PC-3 (cell line): ENCODE measurements around the gene DRAM1. TPM values are rescaled to one million over a fixed set of nuclear protein-coding genes. Genes with fewer than 3 reads are reported as not detected.

Experiments
- ATAC-seq: fragments of 200-7000 bp; cut with Tn5 transposase; 2 replicates; pipeline ENCODE4 v1.9.1; 2020; ENCODE audit warnings: mild to moderate bottlenecking, moderate library complexity
- BruUV-seq: library from RNA; stranded (reverse); fragments of 400-500 nt; replicated peaks from 2 replicates; lab custom pipeline; 2021; lab: Mats Ljungman, UMichigan
- CTCF ChIA-PET: fragments of 300-600 bp; sonication (Branson Sonifier 250); formaldehyde crosslinking; loops from one replicate; lab custom pipeline; 2022; ENCODE audit warnings: antibody characterized with exemption; lab: Charles Lee
- POLR2A ChIA-PET: fragments of 300-600 bp; sonication (Branson Sonifier 250); formaldehyde crosslinking; loops from one replicate; lab custom pipeline; 2022; ENCODE audit warnings: antibody characterized with exemption; ENCODE audit not compliant: unreplicated experiment; lab: Charles Lee
- DNase-seq: peaks from one replicate; pipeline ENCODE4 v3.0.0-alpha.2; 2015
- H2AFZ ChIP-seq: fragments of 300-600 bp; sonication (generic); 2 replicates; pipeline ENCODE4 v1.6.0; 2016; ENCODE audit warnings: antibody characterized with exemption, low read length
- H3F3A ChIP-seq: fragments of 300-600 bp; sonication (generic); one replicate; pipeline ENCODE4 v1.6.0; 2017; ENCODE audit warnings: antibody characterized with exemption, low read length, control low read depth, mild to moderate bottlenecking; ENCODE audit not compliant: unreplicated experiment
- H3K27ac ChIP-seq: fragments of 300-600 bp; sonication (generic); 2 replicates; pipeline ENCODE4 v1.5.1; 2016; ENCODE audit warnings: mild to moderate bottlenecking, low read length
- H3K27me3 ChIP-seq: fragments of 300-600 bp; sonication (generic); 2 replicates; pipeline ENCODE4 v1.6.1; 2016; ENCODE audit warnings: low read length, mixed read lengths
- H3K36me3 ChIP-seq: fragments of 300-600 bp; sonication (generic); 2 replicates; pipeline ENCODE4 v1.6.1; 2016; ENCODE audit warnings: low read depth, mixed run types, low read length, mixed read lengths
- H3K4me1 ChIP-seq: fragments of 300-600 bp; sonication (generic); 2 replicates; pipeline ENCODE4 v1.5.1; 2016; ENCODE audit warnings: low read length; ENCODE audit not compliant: insufficient read depth
- H3K4me2 ChIP-seq: fragments of 300-600 bp; sonication (generic); 2 replicates; pipeline ENCODE4 v1.6.0; 2016; ENCODE audit warnings: low read length
- H3K4me3 ChIP-seq: fragments of 300-600 bp; sonication (generic); 2 replicates; pipeline ENCODE4 v1.5.1; 2016; ENCODE audit warnings: mild to moderate bottlenecking, low read length, mixed read lengths
- H3K79me2 ChIP-seq: fragments of 300-600 bp; sonication (generic); 2 replicates; pipeline ENCODE4 v1.6.1; 2017; ENCODE audit warnings: low read length, mixed read lengths
- H3K9ac ChIP-seq: fragments of 300-600 bp; sonication (generic); 2 replicates; pipeline ENCODE4 v1.6.0; 2016; ENCODE audit warnings: mild to moderate bottlenecking, low read length
- H3K9me2 ChIP-seq: fragments of 300-600 bp; sonication (generic); replicated peaks from 2 replicates; pipeline ENCODE4 v1.6.1; 2016; ENCODE audit warnings: mixed run types, low read length, mixed read lengths
- H3K9me3 ChIP-seq: fragments of 300-600 bp; sonication (generic); 2 replicates; pipeline ENCODE4 v1.6.1; 2016; ENCODE audit warnings: low read length, mixed read lengths
- H4K20me1 ChIP-seq: fragments of 300-600 bp; sonication (generic); 2 replicates; pipeline ENCODE4 v1.6.1; 2016; ENCODE audit warnings: low read length, mixed read lengths
- CTCF ChIP-seq: fragments of 300-600 bp; sonication (generic); conservative IDR thresholded peaks from 2 replicates; pipeline ENCODE4 v1.5.1; 2017; ENCODE audit warnings: antibody characterized with exemption, low read depth, mild to moderate bottlenecking, low read length
- EZH2 ChIP-seq: fragments of 300-600 bp; sonication (generic); IDR thresholded peaks from one replicate; pipeline ENCODE4 v1.6.1; 2017; ENCODE audit warnings: antibody characterized with exemption, mild to moderate bottlenecking, low read length; ENCODE audit not compliant: unreplicated experiment
- EZH2phosphoT487 ChIP-seq: fragments of 300-600 bp; sonication (generic); IDR thresholded peaks from 2 replicates; pipeline ENCODE4 v1.6.1; 2018; ENCODE audit warnings: mild to moderate bottlenecking, antibody characterized with exemption, low read length, borderline replicate concordance
- intact Hi-C: fragments of 100-400 bp; cut with micrococcal nuclease; formaldehyde crosslinking; loops from 2 replicates; pipeline ENCODE4 v1.9.0; 2023
- total RNA-seq: library from RNA; depleted of rRNA; stranded (reverse); fragments of >200 nt; gene quantifications from 2 replicates; pipeline ENCODE4 v1.2.3, GENCODE V29; 2014

Gene DRAM1
- total RNA-seq, 1 experiment from 2014 or later: 5.2 TPM

GRCh38 chr12:101870925-101871324 is 6.5 kb upstream of the DRAM1 start:
- H3K9me3 ChIP-seq: 0 out of 2 replicates have a peak, but pooled peaks cover 3% of the 10 kb centered on the region
- ATAC-seq (no peak), DNase-seq (no peak)
- no peak overlapping the region for H3K4me3 ChIP-seq
- intact Hi-C loops: no loop called here
- H3K4me2 ChIP-seq: no peak overlapping the region
- ChIA-PET POLR2A (no interaction called here), CTCF (interaction anchor here (0.7 kb wide), 1 partner anchor 97 kb away, joined by 7 read pairs; no protein-coding TSS in a partner anchor)
- H3K27me3 ChIP-seq: no peaks in the 10 kb centered on the region
- no peaks in the 10 kb centered on the region for H3F3A ChIP-seq
- TF ChIP-seq EZH2: no peak
- TF ChIP-seq EZH2phosphoT487: no peak
- no peak for TF ChIP-seq CTCF
- no peaks in the 10 kb centered on the region for H3K79me2 ChIP-seq
- no peaks in the 10 kb centered on the region for H4K20me1 ChIP-seq
- H3K9ac ChIP-seq: no peak overlapping the region
- no peaks in the 10 kb centered on the region for H3K36me3 ChIP-seq
- H2AFZ ChIP-seq: no peak overlapping the region
- H3K27ac ChIP-seq: no peak overlapping the region
- H3K9me2 ChIP-seq: no peaks in the 10 kb centered on the region
- no TSS peak for BruUV-seq
- no peaks in the 10 kb centered on the region for H3K4me1 ChIP-seq

GRCh38 chr12:101875162-101875561 is 2.2 kb upstream of the DRAM1 start:
- no TSS peak for BruUV-seq
- TF ChIP-seq CTCF: no peak
- no peak for TF ChIP-seq EZH2
- no peak for TF ChIP-seq EZH2phosphoT487
- Histone ChIP-seq H3K9ac (no peak overlapping the region), H3K9me3 (no peaks in the 10 kb centered on the region), H3K4me3 (no peak overlapping the region), H4K20me1 (no peaks in the 10 kb centered on the region), H3K9me2 (no peaks in the 10 kb centered on the region), H2AFZ (no peak overlapping the region), H3K36me3 (no peaks in the 10 kb centered on the region), H3K27me3 (no peaks in the 10 kb centered on the region), H3K79me2 (peaks cover 7% of the 10 kb centered on the region; the same call in 1 of the 2 replicates), H3K4me1 (peaks cover 12% of the 10 kb centered on the region), H3K4me2 (no peak overlapping the region), H3F3A (no peaks in the 10 kb centered on the region), H3K27ac (no peak overlapping the region)
- ChIA-PET POLR2A (no interaction called here), CTCF (no interaction called here)
- DNase-seq (no peak), ATAC-seq (no peak)
- intact Hi-C loops: no loop called here

- TSS peak; percentile 70 for BruUV-seq
- POLR2A ChIA-PET: no interaction called here
Observed at GRCh38 chr12:101876322-101876860, 989 bp upstream of the DRAM1 start.

More at GRCh38 chr12:101876322-101876860, 989 bp upstream of the DRAM1 start:
- intact Hi-C loops: loop anchor here (2.0 kb wide), 1 partner anchor 18 kb away; no protein-coding TSS in a partner anchor
- no peaks in the 10 kb centered on the region for H4K20me1 ChIP-seq
- H3K4me1 ChIP-seq: peaks cover 12% of the 10 kb centered on the region
- peak overlapping the region; percentile 99 for H3K4me3 ChIP-seq
- CTCF ChIA-PET: no interaction called here
- peak overlapping the region; percentile 74; the same call in 1 of the 2 replicates for H3K27ac ChIP-seq
- H3K27me3 ChIP-seq: no peaks in the 10 kb centered on the region
- H3F3A ChIP-seq: no peaks in the 10 kb centered on the region
- no peak for ATAC-seq
- peak overlapping the region; percentile 96 for H3K9ac ChIP-seq
- no peaks in the 10 kb centered on the region for H3K9me2 ChIP-seq
- H3K4me2 ChIP-seq: peak overlapping the region; percentile 100
- peak overlapping the region; percentile 100 for H2AFZ ChIP-seq
- no peaks in the 10 kb centered on the region for H3K9me3 ChIP-seq
- H3K79me2 ChIP-seq: peaks cover 7% of the 10 kb centered on the region; the same call in 1 of the 2 replicates
- TF ChIP-seq CTCF: no peak
- no peak for TF ChIP-seq EZH2
- no peak for TF ChIP-seq EZH2phosphoT487
- DNase-seq: peak; percentile 11
- no peaks in the 10 kb centered on the region for H3K36me3 ChIP-seq
